GM19463 (cell line): Measurements from ENCODE around the gene CDCA7.
"Not testable (repeated sequence)": the region's sequence is repeated elsewhere in the genome, so short reads cannot be mapped to it uniquely, and the experiment has no call there.

Experiments
- ATAC-seq: cut with Tn5 transposase; IDR thresholded peaks from one replicate; pipeline ENCODE4 v1.9.1; 2021; ENCODE audit warnings: mild to moderate bottlenecking, moderate library complexity; ENCODE audit not compliant: unreplicated experiment

Gene CDCA7

GRCh38 chr2:173357346-173357745 is 2.7 kb downstream of the CDCA7 start:
- ATAC-seq: no peak

- ATAC-seq: no peak
Observed at GRCh38 chr2:173358616-173359015, 3.9 kb downstream of the CDCA7 start.

- no peak for ATAC-seq
Observed at GRCh38 chr2:173359231-173359630, 4.6 kb downstream of the CDCA7 start.

- ATAC-seq: no peak
Observed at GRCh38 chr2:173370198-173370597, 15.5 kb downstream of the CDCA7 start.

- ATAC-seq: no peak
Observed at GRCh38 chr2:173371023-173371422, 16.4 kb downstream of the CDCA7 start.

- no peak for ATAC-seq
Observed at GRCh38 chr2:173373290-173373689, 18.6 kb downstream of the CDCA7 start.

- no peak for ATAC-seq
Observed at GRCh38 chr2:173374634-173375033, 20.0 kb downstream of the CDCA7 start.

- ATAC-seq: not testable (repeated sequence)
Observed at GRCh38 chr2:173385534-173385933, 30.9 kb downstream of the CDCA7 start.

GRCh38 chr2:173386021-173386737 is 31.5 kb downstream of the CDCA7 start:
- no peak for ATAC-seq

- ATAC-seq: no peak
Observed at GRCh38 chr2:173386738-173387065, 32.0 kb downstream of the CDCA7 start.

- ATAC-seq: no peak
Observed at GRCh38 chr2:173387079-173387478, 32.4 kb downstream of the CDCA7 start.

GRCh38 chr2:173387660-173388059 is 33.0 kb downstream of the CDCA7 start:
- ATAC-seq: no peak

- no peak for ATAC-seq
Observed at GRCh38 chr2:173388795-173389194, 34.1 kb downstream of the CDCA7 start.

GRCh38 chr2:173390036-173390435 is 35.4 kb downstream of the CDCA7 start:
- no peak for ATAC-seq

- no peak for ATAC-seq
Observed at GRCh38 chr2:173392731-173393130, 38.1 kb downstream of the CDCA7 start.

GRCh38 chr2:173393186-173393585 is 38.5 kb downstream of the CDCA7 start:
- no peak for ATAC-seq

- no peak for ATAC-seq
Observed at GRCh38 chr2:173393636-173394035, 39.0 kb downstream of the CDCA7 start.

- no peak for ATAC-seq
Observed at GRCh38 chr2:173394091-173394974, 39.7 kb downstream of the CDCA7 start.

GRCh38 chr2:173395567-173396351 is 41.1 kb downstream of the CDCA7 start:
- ATAC-seq: no peak

GRCh38 chr2:173397539-173397938 is 42.9 kb downstream of the CDCA7 start:
- no peak for ATAC-seq

- ATAC-seq: no peak
Observed at GRCh38 chr2:173399229-173399628, 44.6 kb downstream of the CDCA7 start.
